Frontal cortex (tissue), 4 donors: ENCODE data around the gene DALRD3. TPM values are rescaled to one million over a fixed set of nuclear protein-coding genes. Genes with fewer than 3 reads are reported as not detected.
A peak's percentile ranks its signal among the peaks of the same experiment; 100 is the strongest.

Experiments
- DNase-seq, 2 donors: peaks; one replicate each; pipeline ENCODE4 v3.0.0; 2012; ENCODE audit warnings: low spot score in 2 of 2
- FAIRE-seq: peaks from 2 replicates; lab custom pipeline; 2012; peaks lifted over from hg19 to GRCh38; lab: Jason Lieb, UNC
- total RNA-seq: library from RNA; depleted of rRNA; stranded (reverse); fragments of >200 nt; gene quantifications from one replicate; pipeline ENCODE4 v1.2.3, GENCODE V29; 2014
- donor health status: control.
- donor health status: control.
- donor health status: control.

DALRD3 gene
- 51.4 TPM for total RNA-seq

DNA sequence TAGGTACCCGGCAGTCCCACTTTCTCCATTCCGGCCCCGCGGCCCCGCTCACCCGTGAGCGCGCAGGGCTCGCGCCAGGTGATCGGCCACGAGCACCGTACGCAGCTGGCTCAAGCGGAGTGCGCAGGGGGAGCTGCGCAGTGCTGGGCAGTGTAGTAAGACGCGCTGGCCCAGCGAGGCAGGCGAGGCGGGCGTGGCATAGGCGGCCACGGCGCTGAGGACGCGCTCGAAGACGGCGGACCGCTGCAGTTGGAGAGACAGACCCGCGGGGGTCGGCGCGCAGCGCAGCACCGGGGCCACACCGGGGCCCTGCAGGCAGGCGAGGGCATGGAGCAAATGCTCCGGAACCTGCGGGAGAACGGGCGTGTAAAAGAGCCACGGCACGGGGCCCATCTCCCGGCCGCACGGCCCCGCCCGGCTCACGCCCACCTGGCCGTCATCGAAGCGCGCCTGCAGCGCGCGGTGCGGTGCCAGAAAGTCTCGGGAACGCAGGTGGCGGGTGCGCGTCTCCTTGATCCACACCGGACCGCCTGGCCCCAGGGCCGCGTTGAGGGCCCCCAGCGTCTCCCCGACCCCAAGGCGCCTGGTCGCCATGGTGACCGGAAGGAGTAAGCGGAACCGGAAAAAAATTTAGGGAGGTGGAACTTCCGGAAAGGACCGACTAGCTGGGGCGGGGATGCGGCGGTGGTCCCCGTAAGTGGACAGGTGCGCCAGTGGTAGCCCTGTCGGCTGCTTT lies at the start of gene DALRD3:
DALRD3 (minus strand) TSS at position 610 of the 736 bp plus-strand sequence; CDS start at position 594, 16 bp downstream.
- FAIRE-seq, result no peak
- peak; percentile 84 to 91 for DNase-seq

DNA sequence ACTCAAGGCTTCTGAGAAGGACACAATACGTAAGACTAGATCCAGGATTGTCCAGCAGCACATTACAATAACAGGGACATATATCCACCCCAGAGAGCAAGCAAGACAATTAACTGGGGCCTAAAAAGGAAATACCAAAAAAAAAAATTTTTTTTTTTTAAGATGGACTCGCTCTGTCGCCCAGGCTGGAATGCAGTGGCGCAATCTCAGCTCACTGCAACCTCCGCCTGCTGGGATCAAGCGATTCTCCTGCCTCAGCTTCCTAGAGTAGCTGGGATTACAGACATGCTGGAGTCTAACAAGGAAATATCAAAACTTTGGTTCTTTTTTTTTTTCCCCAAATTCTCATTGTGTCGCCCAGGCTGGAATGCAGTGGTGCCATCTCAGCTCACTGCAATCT lies 39.6 kb upstream of the DALRD3 start:
- no peak for DNase-seq
- FAIRE-seq, result no peak

DNA sequence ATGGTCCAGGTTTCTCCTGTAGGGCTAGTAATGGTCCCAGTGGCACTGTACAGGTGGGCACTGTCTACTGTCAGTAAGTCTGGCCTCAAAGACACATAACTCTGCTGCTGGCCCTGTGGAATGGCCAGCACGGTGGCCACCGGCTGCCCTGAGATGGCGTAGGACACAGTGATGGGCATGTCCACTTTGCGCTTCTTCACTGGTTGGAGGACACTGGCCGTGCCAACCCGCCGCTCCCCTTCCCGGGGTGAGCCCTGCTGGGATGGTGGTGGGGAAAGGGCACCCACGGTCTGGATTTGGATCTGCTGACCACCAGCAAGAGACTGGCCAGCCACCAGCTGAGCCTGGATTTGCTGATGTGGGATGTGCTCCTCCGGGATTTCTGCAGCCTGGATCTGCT lies 38.9 kb upstream of the DALRD3 start:
- FAIRE-seq (no peak), DNase-seq (no peak)

DNA sequence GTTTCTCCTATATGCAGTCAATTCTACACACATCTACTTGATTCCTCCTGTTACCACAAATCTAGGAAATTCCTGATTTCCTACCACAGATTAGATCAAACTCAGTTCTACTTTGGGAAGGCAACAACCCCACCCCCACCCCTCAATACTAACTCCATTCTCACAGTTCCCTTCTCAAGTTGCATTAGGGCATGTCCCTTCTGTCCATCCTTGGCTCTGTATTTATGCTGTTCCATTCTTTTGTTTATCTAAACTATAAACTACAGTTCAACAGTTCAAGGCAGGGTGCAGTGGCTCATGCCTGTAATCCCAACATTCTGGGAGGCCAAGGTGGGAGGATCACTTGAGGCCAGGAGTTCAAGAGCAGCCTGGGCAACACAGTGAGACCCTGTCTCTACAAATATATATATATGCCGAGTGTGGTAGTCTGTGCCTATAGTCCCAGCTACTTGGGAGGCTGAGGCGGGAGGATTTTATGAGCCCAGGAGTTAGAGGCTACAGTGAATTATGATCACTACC lies 36.0 kb upstream of the DALRD3 start:
- DNase-seq, result no peak

GRCh38 chr3:49053543-49053942 lies 35.2 kb upstream of the DALRD3 start:
- no peak for DNase-seq
- FAIRE-seq, result no peak

More for the DNA sequence above, 36.0 kb upstream of the DALRD3 start:
- FAIRE-seq, result no peak

- FAIRE-seq (no peak), DNase-seq (no peak)
These were observed 16.9 kb upstream of the DALRD3 start for GRCh38 chr3:49035281-49035680.

DNA sequence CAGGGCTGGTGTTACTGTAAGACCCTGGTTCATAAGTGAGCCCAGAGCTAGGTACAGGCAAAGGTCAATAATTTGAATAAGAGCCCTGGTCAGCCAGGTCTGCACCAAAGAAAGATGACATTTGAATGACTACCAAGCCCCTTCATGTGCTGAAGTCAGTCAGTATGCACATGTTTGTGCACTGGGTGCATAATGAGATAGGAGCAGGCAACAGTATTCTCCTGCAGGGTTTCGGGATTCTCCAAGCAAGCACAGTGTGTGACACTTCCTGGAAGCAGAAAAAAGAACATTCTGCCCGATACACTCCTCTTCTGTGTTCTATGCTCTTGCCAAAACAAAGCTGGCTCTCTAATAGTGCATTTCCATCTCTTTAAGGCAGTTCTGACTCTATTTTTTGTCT lies 16.3 kb upstream of the DALRD3 start:
- DNase-seq (no peak), FAIRE-seq (no peak)

GRCh38 chr3:49032646-49033304 lies 14.4 kb upstream of the DALRD3 start:
- FAIRE-seq, result no peak
- no peak for DNase-seq

DNA sequence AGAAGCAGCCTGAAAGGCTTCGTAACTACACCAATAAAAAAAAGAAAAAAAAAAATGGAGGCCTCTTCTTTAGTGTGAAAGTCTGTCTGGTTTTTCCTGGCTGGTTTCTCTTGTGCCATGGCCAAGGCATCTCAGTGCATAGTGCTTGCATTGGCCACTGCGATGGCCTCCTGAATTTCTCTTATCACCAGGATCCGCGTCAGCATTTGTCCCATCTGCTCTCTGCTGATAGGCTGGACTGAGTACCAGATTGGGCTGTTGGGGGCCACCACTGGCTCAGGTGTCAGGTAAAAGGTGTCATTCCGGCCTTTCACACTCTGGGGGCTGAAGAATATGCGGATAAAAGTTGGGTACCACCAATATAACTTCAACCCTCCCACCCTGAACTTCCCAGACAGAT lies 11.9 kb upstream of the DALRD3 start:
- DNase-seq (no peak), FAIRE-seq (no peak)

GRCh38 chr3:49029563-49029884 lies 11.1 kb upstream of the DALRD3 start:
- FAIRE-seq, result no peak

DNA sequence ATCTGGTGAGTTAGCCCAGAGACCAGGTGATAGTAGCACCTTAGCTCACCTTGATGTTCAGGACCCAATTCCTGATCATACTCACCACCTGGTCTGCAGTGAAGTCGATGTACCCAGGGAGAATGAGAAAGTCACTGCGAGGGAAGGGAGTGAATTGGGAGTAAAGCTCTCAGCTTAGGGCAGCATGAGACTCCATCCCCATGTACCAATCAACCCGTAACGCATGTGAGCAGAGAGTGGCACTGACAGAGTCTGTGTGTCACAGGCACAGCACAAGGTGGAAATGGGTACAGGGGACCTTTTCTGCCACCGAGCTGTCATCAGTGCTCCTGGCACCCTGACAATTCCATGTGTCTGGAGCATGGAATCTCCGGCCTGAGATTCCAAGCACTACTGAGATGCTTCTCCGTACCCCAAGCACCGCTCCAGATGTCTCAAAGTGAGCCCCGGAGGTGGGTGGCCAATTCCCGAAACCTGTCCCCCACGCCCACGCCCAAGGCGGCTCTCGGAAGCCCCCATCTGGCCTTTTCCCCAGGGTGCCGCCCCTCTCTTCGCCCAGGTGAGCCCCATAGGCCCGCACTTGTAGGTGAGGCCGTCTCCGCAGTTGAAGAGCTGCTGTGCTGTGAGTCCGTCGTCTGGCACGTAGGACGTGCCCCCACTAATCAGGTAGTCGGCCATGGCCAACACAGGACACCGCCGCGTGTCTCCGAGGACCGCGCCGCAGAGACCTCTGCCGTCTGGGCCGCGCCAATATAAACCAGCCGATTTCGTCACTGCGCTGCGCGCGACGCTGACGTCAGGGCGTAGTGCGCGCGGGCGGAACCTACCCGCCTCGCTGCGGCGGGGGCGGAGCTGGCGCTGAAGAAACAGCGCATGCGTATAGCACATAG lies 10.5 kb upstream of the DALRD3 start, which contains the start of gene IMPDH2:
IMPDH2 (minus strand) TSS at position 726 of the 890 bp plus-strand sequence; CDS start at position 678, 48 bp downstream.
- DNase-seq (peak; percentile 81 to 88), FAIRE-seq (no peak)

More at GRCh38 chr3:49029563-49029884, 11.1 kb upstream of the DALRD3 start:
- no peak for DNase-seq

DNA sequence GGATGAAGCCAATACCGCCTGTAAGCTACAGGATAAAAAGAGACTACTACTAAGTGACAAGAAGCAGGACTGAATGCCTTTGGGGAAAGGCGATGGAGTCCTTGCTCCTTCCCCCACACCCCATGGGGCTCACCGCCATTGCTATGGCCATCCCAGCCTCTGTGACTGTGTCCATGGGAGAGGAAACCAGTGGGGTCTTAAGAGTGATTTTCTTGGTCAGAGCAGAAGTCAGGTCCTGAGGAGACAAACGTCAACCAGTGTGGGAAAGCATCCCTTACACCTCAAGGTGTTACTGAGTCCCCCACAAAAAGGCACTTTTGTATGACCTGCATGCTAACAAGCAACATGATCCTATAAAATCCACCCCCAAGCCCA lies 9.9 kb upstream of the DALRD3 start:
- no peak for DNase-seq
- no peak for FAIRE-seq

DNA sequence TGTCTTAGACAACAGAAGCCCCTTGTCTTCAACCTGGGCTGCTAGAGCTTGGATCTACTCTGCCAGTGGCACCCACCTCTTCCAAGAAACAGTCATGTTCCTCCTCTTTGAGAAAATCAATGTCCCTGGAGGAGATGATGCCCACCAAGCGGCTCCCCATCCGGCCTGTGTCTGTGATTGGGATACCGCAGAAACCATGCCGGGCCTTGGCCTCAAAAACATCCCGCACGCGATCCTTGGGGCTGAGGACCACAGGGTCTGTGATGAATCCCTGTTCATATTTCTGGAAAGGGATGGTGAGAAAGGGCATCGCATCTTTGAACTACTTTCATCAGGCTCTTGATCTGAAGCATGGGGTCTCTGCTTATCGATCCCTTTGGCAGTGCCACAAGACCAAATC lies 9.3 kb upstream of the DALRD3 start:
- DNase-seq (no peak), FAIRE-seq (no peak)

DNA sequence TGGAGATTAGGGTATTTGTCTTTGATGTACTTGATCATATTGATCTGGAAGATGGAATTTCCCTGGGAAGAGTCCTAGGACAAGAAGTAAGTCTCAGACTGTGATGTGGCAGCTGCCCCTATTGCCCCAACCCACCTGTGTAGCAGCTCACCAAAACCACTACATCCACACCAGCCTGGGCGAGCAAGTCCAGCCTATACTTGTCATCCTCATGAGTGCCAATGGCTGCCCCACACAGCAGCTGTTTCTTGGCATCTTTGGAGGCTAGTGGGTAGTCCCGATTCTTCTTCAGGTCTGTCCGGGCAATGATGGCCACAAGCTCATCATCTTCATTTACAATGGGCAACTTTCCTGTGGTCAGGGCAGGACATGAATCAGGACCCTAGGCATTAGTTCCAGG lies 8.2 kb upstream of the DALRD3 start:
- no peak for FAIRE-seq
- no peak for DNase-seq

- DNase-seq (no peak), FAIRE-seq (no peak)
These were observed 7.6 kb upstream of the DALRD3 start for GRCh38 chr3:49025793-49026520.

GRCh38 chr3:49025005-49025792 lies 6.8 kb upstream of the DALRD3 start:
- FAIRE-seq, result no peak

GRCh38 chr3:49024449-49024848 lies 6.1 kb upstream of the DALRD3 start:
- FAIRE-seq (no peak), DNase-seq (no peak)

More at GRCh38 chr3:49025005-49025792, 6.8 kb upstream of the DALRD3 start:
- peak in 1 of 2 donors; percentile 8 for DNase-seq

GRCh38 chr3:49023775-49024174 lies 5.4 kb upstream of the DALRD3 start:
- FAIRE-seq (no peak), DNase-seq (no peak)

DNA sequence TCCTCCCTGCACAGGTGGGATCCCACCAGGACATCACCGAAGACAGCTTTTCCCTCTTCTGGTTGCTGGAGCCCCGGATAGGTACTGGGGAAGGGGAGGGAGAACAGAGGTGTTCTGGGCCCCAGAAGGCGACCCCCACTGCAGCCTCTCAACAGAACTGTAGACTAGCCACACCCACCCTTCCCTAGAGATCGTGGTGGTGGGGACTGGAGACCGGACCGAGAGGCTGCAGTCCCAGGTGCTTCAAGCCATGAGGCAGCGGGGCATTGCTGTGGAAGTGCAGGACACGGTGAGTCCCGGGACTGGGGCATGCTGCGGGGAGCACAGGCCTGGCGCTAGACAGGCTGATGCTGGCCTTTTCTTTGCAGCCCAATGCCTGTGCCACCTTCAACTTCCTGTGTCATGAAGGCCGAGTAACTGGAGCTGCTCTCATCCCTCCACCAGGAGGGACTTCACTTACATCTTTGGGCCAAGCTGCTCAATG lies 4.3 kb upstream of the DALRD3 start:
- no peak for DNase-seq
- FAIRE-seq, result no peak
